IMR-90 (cell line): ENCODE results near the gene IFNA1. TPM values are rescaled to one million over a fixed set of nuclear protein-coding genes. Genes with fewer than 3 reads are reported as not detected.

Experiments used
- ATAC-seq: fragments of 200-7000 bp; cut with Tn5 transposase; 2 replicates; pipeline ENCODE4 v1.9.1; 2020; ENCODE audit warnings: low read depth, mild to moderate bottlenecking, moderate library complexity
- BruUV-seq: library from RNA; stranded (reverse); fragments of 400-500 nt; replicated peaks from 2 replicates; lab custom pipeline; 2021; lab: Mats Ljungman, UMichigan
- CTCF ChIA-PET: fragments of 300-600 bp; formaldehyde crosslinking; extraction: SDS; loops from one replicate; lab custom pipeline; 2021; ENCODE audit warnings: antibody characterized with exemption; lab: Yijun Ruan, JAX
- POLR2A ChIA-PET: fragments of 300-600 bp; sonication (Branson Sonifier 250); formaldehyde crosslinking; loops from one replicate; lab custom pipeline; 2022; ENCODE audit warnings: antibody characterized with exemption; ENCODE audit not compliant: unreplicated experiment; lab: Charles Lee
- DNase-seq: peaks from one replicate; pipeline ENCODE4 v3.0.0; 2013
- H2AFZ ChIP-seq: replicated peaks from 2 replicates; pipeline ENCODE3; 2013; ENCODE audit warnings: low read length, mild to moderate bottlenecking; ENCODE audit not compliant: poor library complexity
- H2AK5ac ChIP-seq: 2 replicates; pipeline ENCODE4 v1.6.1; 2013; ENCODE audit warnings: low read depth, low read length, inconsistent platforms
- H2AK9ac ChIP-seq: replicated peaks from 2 replicates; pipeline ENCODE3; 2013; ENCODE audit warnings: mild to moderate bottlenecking, low read depth, low read length, moderate library complexity; ENCODE audit not compliant: poor library complexity
- H2BK120ac ChIP-seq: 2 replicates; pipeline ENCODE4 v1.6.1; 2013; ENCODE audit warnings: low read depth, low read length, inconsistent platforms
- H2BK15ac ChIP-seq: 3 replicates; pipeline ENCODE4 v1.6.1; 2013; ENCODE audit warnings: low read depth, low read length, inconsistent platforms
- H2BK20ac ChIP-seq: 2 replicates; pipeline ENCODE4 v1.6.1; 2013; ENCODE audit warnings: low read depth, mild to moderate bottlenecking, inconsistent platforms, low read length, moderate library complexity
- H2BK5ac ChIP-seq: 2 replicates; pipeline ENCODE4 v1.6.1; 2013; ENCODE audit warnings: mild to moderate bottlenecking, low read depth, low read length, inconsistent platforms; ENCODE audit not compliant: poor library complexity, severe bottlenecking
- H3K14ac ChIP-seq: replicated peaks from 2 replicates; pipeline ENCODE4 v1.6.1; 2013; ENCODE audit warnings: low read depth, low read length, inconsistent platforms
- H3K18ac ChIP-seq: 2 replicates; pipeline ENCODE4 v1.6.1; 2013; ENCODE audit warnings: low read depth, low read length, control low read depth
- H3K23ac ChIP-seq: 2 replicates; pipeline ENCODE4 v1.6.1; 2013; ENCODE audit warnings: low read depth, low read length, inconsistent platforms
- H3K27ac ChIP-seq: 2 replicates; pipeline ENCODE4 v1.5.1; 2013; ENCODE audit warnings: mild to moderate bottlenecking, control low read depth, low read length; ENCODE audit not compliant: insufficient read depth
- H3K27me3 ChIP-seq: 2 replicates; pipeline ENCODE4 v1.6.1; 2013; ENCODE audit warnings: low read length; ENCODE audit not compliant: control insufficient read depth, insufficient read depth
- H3K36me3 ChIP-seq: 2 replicates; pipeline ENCODE4 v1.6.1; 2013; ENCODE audit warnings: low read length, mixed read lengths; ENCODE audit not compliant: control insufficient read depth, insufficient read depth
- H3K4ac ChIP-seq: 2 replicates; pipeline ENCODE4 v1.6.1; 2013; ENCODE audit warnings: low read depth, low read length, inconsistent platforms
- H3K4me1 ChIP-seq: 2 replicates; pipeline ENCODE4 v1.6.1; 2013; ENCODE audit warnings: low read length, mixed read lengths; ENCODE audit not compliant: control insufficient read depth, insufficient read depth
- H3K4me2 ChIP-seq: 2 replicates; pipeline ENCODE4 v1.6.1; 2013; ENCODE audit warnings: low read depth, mild to moderate bottlenecking, control low read depth, low read length, moderate library complexity
- H3K4me3 ChIP-seq: 2 replicates; pipeline ENCODE4 v1.5.1; 2013; ENCODE audit warnings: low read depth, mild to moderate bottlenecking, control low read depth, low read length, moderate library complexity; ENCODE audit not compliant: insufficient read depth
- H3K56ac ChIP-seq: 2 replicates; pipeline ENCODE4 v1.6.1; 2013; ENCODE audit warnings: low read length, inconsistent platforms; ENCODE audit not compliant: insufficient read depth; ENCODE audit errors: extremely low read depth
- H3K79me1 ChIP-seq, 2 experiments: 2 replicates each; pipeline ENCODE4 v1.6.1; 2013; ENCODE audit warnings: low read length in 2 of 2, inconsistent platforms in 1 of 2, low read depth in 1 of 2
- H3K9ac ChIP-seq: 2 replicates; pipeline ENCODE4 v1.6.1; 2013; ENCODE audit warnings: low read depth, low read length, control low read depth
- H3K9me1 ChIP-seq: 2 replicates; pipeline ENCODE4 v1.6.1; 2013; ENCODE audit warnings: low read length, inconsistent platforms; ENCODE audit not compliant: insufficient read depth
- H3K9me3 ChIP-seq: 2 replicates; pipeline ENCODE4 v1.6.1; 2013; ENCODE audit warnings: low read length; ENCODE audit not compliant: control insufficient read depth, insufficient read depth
- H4K20me1 ChIP-seq: 2 replicates; pipeline ENCODE4 v1.6.1; 2013; ENCODE audit warnings: low read length, inconsistent platforms; ENCODE audit not compliant: insufficient read depth
- H4K5ac ChIP-seq: 2 replicates; pipeline ENCODE4 v1.6.1; 2013; ENCODE audit warnings: mild to moderate bottlenecking, low read depth, low read length, control low read depth
- H4K8ac ChIP-seq, 2 experiments: 2 replicates each; pipeline ENCODE4 v1.6.1; 2013; ENCODE audit warnings: low read depth in 2 of 2, low read length in 2 of 2, control low read depth in 1 of 2, inconsistent platforms in 1 of 2
- H4K91ac ChIP-seq: 2 replicates; pipeline ENCODE4 v1.6.1; 2013; ENCODE audit warnings: low read depth, low read length, inconsistent platforms; ENCODE audit not compliant: insufficient read depth
- BHLHE40 ChIP-seq: fragments of 150-350 bp; IDR thresholded peaks from 2 replicates; pipeline ENCODE4 v1.6.1; 2016; ENCODE audit warnings: mild to moderate bottlenecking, low read depth, low read length
- CEBPB ChIP-seq: IDR thresholded peaks from 2 replicates; pipeline ENCODE4 v1.6.1; 2012; ENCODE audit warnings: low read depth, low read length, improper control_type of control experiment
- CHD1 ChIP-seq: IDR thresholded peaks from 2 replicates; pipeline ENCODE4 v1.6.1; 2012; ENCODE audit warnings: low read depth, low read length, improper control_type of control experiment
- CTCF ChIP-seq: conservative IDR thresholded peaks from 2 replicates; pipeline ENCODE4 v1.5.1; 2012; ENCODE audit warnings: mild to moderate bottlenecking, low read depth, low read length, improper control_type of control experiment
- ELK1 ChIP-seq: fragments of 150-350 bp; IDR thresholded peaks from 2 replicates; pipeline ENCODE4 v1.6.1; 2016; ENCODE audit warnings: low read depth, mild to moderate bottlenecking, low read length, moderate library complexity, borderline replicate concordance
- FOS ChIP-seq: fragments of 150-350 bp; IDR thresholded peaks from 2 replicates; pipeline ENCODE4 v1.6.1; 2016; ENCODE audit warnings: low read depth, low read length
- MAFK ChIP-seq: IDR thresholded peaks from 2 replicates; pipeline ENCODE4 v1.6.1; 2012; ENCODE audit warnings: low read depth, low read length, improper control_type of control experiment
- MAZ ChIP-seq: IDR thresholded peaks from 2 replicates; pipeline ENCODE4 v1.6.1; 2012; ENCODE audit warnings: low read depth, mild to moderate bottlenecking, low read length, improper control_type of control experiment, moderate library complexity, borderline replicate concordance
- MXI1 ChIP-seq: IDR thresholded peaks from 2 replicates; pipeline ENCODE4 v1.6.1; 2012; ENCODE audit warnings: low read depth, mild to moderate bottlenecking, low read length, moderate library complexity, borderline replicate concordance
- NFE2L2 ChIP-seq: fragments of 150-350 bp; IDR thresholded peaks from 2 replicates; pipeline ENCODE4 v1.6.1; 2016; ENCODE audit warnings: low read depth, mild to moderate bottlenecking, low read length
- POLR2A ChIP-seq: IDR thresholded peaks from 2 replicates; pipeline ENCODE4 v1.6.1; 2012; ENCODE audit warnings: mild to moderate bottlenecking, low read depth, low read length
- RAD21 ChIP-seq: IDR thresholded peaks from 2 replicates; pipeline ENCODE4 v1.6.1; 2012; ENCODE audit warnings: low read length, improper control_type of control experiment
- RCOR1 ChIP-seq: IDR thresholded peaks from 2 replicates; pipeline ENCODE4 v1.6.1; 2012; ENCODE audit warnings: mild to moderate bottlenecking, low read length, improper control_type of control experiment; ENCODE audit not compliant: insufficient replicate concordance
- RFX5 ChIP-seq: IDR thresholded peaks from 2 replicates; pipeline ENCODE4 v1.8.0; 2012; ENCODE audit warnings: low read depth, mild to moderate bottlenecking, low read length, moderate library complexity
- USF2 ChIP-seq: fragments of 150-350 bp; IDR thresholded peaks from 2 replicates; pipeline ENCODE4 v1.6.1; 2017; ENCODE audit warnings: mild to moderate bottlenecking, antibody characterized with exemption, low read length, low read depth
- WGBS, 2 experiments: methylation state at CpG; one replicate each; pipeline versions ENCODE4 v1.1.5 to v1.1.7; 2013; ENCODE audit warnings: missing lambda C conversion rate in 2 of 2; ENCODE audit not compliant: insufficient read length in 1 of 2; ENCODE audit errors: extremely low coverage in 2 of 2; 5-methylcytosine and 5-hydroxymethylcytosine counted together
- dilution Hi-C: fragments of 300-500 bp; cut with HindIII; formaldehyde crosslinking; loops from one replicate; pipeline ENCODE4 v1.14.3; 2018; ENCODE audit warnings: low sequenced_read_pairs; ENCODE audit not compliant: unreplicated experiment
- in situ Hi-C: fragments of 300-500 bp; cut with MboI; formaldehyde crosslinking; loops from 3 replicates; pipeline ENCODE4 v1.14.3; 2019; ENCODE audit warnings: low sequenced_read_pairs, inconsistent platforms, mixed read lengths
- intact Hi-C: fragments of 100-400 bp; cut with micrococcal nuclease; formaldehyde crosslinking; loops from 2 replicates; pipeline ENCODE4 v1.10.0; 2022
- polyA plus RNA-seq, 3 experiments: library from polyadenylated mRNA; depleted of rRNA; stranded (reverse); fragments of >200 nt; gene quantifications; 2 replicates each; pipeline ENCODE4 v1.2.3, GENCODE V29; 2012; ENCODE audit warnings: low replicate concordance in 1 of 3
- total RNA-seq: library from RNA; depleted of rRNA; stranded (reverse); fragments of >200 nt; gene quantifications from 2 replicates; pipeline ENCODE4 v1.2.3, GENCODE V29; 2012

Gene IFNA1
- total and polyA plus RNA-seq, 2 of the 4 experiments (the other 2 are of a cell fraction), result not detected

- H3K4me3 ChIP-seq, result no peak overlapping the region
- no peaks in the 10 kb centered on the region for H3K36me3 ChIP-seq
- H3K56ac ChIP-seq, result no peak overlapping the region
- ChIA-PET CTCF (no interaction called here), POLR2A (no interaction called here)
- H3K14ac ChIP-seq, result no peak overlapping the region
- H3K9ac ChIP-seq, result no peak overlapping the region
- no peaks in the 10 kb centered on the region for H3K4me1 ChIP-seq
- dilution Hi-C loops, result no loop called here
- H3K9me1 ChIP-seq, result no peaks in the 10 kb centered on the region
- H2BK15ac ChIP-seq, result no peak overlapping the region
- H2BK120ac ChIP-seq, result no peak overlapping the region
- no peaks in the 10 kb centered on the region for H3K79me1 ChIP-seq
- H2AK5ac ChIP-seq, result no peak overlapping the region
- no peak overlapping the region for H2AFZ ChIP-seq
- DNase-seq (no peak), ATAC-seq (no peak)
- H4K20me1 ChIP-seq, result no peaks in the 10 kb centered on the region
- in situ Hi-C loops, result no loop called here
- H3K4me2 ChIP-seq, result no peak overlapping the region
- no peak overlapping the region for H4K8ac ChIP-seq
- H3K27ac ChIP-seq, result no peak overlapping the region
- no TSS peak for BruUV-seq
- no peak overlapping the region for H2BK20ac ChIP-seq
- TF ChIP-seq BHLHE40, result no peak
- TF ChIP-seq RCOR1, result no peak
- TF ChIP-seq MAFK, result no peak
- no peak for TF ChIP-seq MXI1
- no peak for TF ChIP-seq POLR2A
- TF ChIP-seq FOS, result no peak
- TF ChIP-seq ELK1, result no peak
- no peak for TF ChIP-seq CEBPB
- TF ChIP-seq MAZ, result no peak
- no peak for TF ChIP-seq CHD1
- no peak for TF ChIP-seq RFX5
- TF ChIP-seq NFE2L2, result no peak
- TF ChIP-seq CTCF, result no peak
- no peak for TF ChIP-seq USF2
- no peak for TF ChIP-seq RAD21
- H3K18ac ChIP-seq, result no peak overlapping the region
- no peak overlapping the region for H4K91ac ChIP-seq
- no peak overlapping the region for H2AK9ac ChIP-seq
- WGBS, 2 experiments, result no CpG with 5 or more reads among the region's 1 CpG
- H3K9me3 ChIP-seq, result no peaks in the 10 kb centered on the region
- H3K27me3 ChIP-seq, result peaks cover 8% of the 10 kb centered on the region
- H3K4ac ChIP-seq, result no peak overlapping the region
- H3K23ac ChIP-seq, result no peak overlapping the region
- intact Hi-C loops, result no loop called here
- H4K5ac ChIP-seq, result no peak overlapping the region
- H2BK5ac ChIP-seq, result no peak overlapping the region
Observed at GRCh38 chr9:21428235-21428634, 12.0 kb upstream of the IFNA1 start.
